Measurements from ENCODE around the gene ATRNL1. TPM values are rescaled to one million over a fixed set of nuclear protein-coding genes. Genes with fewer than 3 reads are reported as not detected.

ATRNL1 gene
- total RNA-seq, 1 experiment from 2014 or later = not detected

GRCh38 chr10:115982526-115982925, 889.4 kb downstream of the ATRNL1 start:
- intact Hi-C loops (cut with micrococcal nuclease; ENCODE audit: unreplicated experiment) = no loop called here
- TF ChIP-seq CTCF (IDR thresholded peaks at IDR 0.05; ENCODE audit: insufficient read depth in 1 of 2, low read depth in 1 of 2, low read length in 1 of 2, severe bottlenecking in 1 of 2, unreplicated experiment in 1 of 2) = no peak
- no TSS peak for BruUV-seq (replicated peaks)
- no peaks in the 10 kb centered on the region for H3K27me3 Mint-ChIP-seq (ENCODE audit: insufficient read depth, unreplicated experiment)
- H3K4me3 Mint-ChIP-seq (ENCODE audit: unreplicated experiment) = no peak overlapping the region
- no peak for DNase-seq
- Histone ChIP-seq H3K27me3 (replicated peaks; ENCODE audit: control insufficient read depth, insufficient read depth, low read length) (no peaks in the 10 kb centered on the region), H3K4me1 (no peaks in the 10 kb centered on the region), H3K4me3 (ENCODE audit: low read depth, low read length) (no peak overlapping the region), H3K36me3 (ENCODE audit: control insufficient read depth, insufficient read depth, low read length) (no peaks in the 10 kb centered on the region), H3K9me3 (no peaks in the 10 kb centered on the region)
- peaks cover 21% of the 10 kb centered on the region for H3K9me3 Mint-ChIP-seq (ENCODE audit: unreplicated experiment)
- H3K4me1 Mint-ChIP-seq (ENCODE audit: low read depth, unreplicated experiment) = no peaks in the 10 kb centered on the region
- H3K36me3 Mint-ChIP-seq (ENCODE audit: insufficient read depth, unreplicated experiment) = no peaks in the 10 kb centered on the region
- ChIA-PET CTCF (no interaction called here), POLR2A (no interaction called here)
- no peak overlapping the region for H3K27ac Mint-ChIP-seq (ENCODE audit: unreplicated experiment)

- no peak for DNase-seq
- Mint-ChIP-seq H3K27ac (ENCODE audit: unreplicated experiment) (no peak overlapping the region), H3K27me3 (ENCODE audit: insufficient read depth, unreplicated experiment) (no peaks in the 10 kb centered on the region), H3K36me3 (ENCODE audit: insufficient read depth, unreplicated experiment) (no peaks in the 10 kb centered on the region), H3K4me3 (ENCODE audit: unreplicated experiment) (no peak overlapping the region), H3K9me3 (ENCODE audit: unreplicated experiment) (peaks cover 31% of the 10 kb centered on the region), H3K4me1 (ENCODE audit: low read depth, unreplicated experiment) (no peaks in the 10 kb centered on the region)
- Histone ChIP-seq H3K4me1 (no peaks in the 10 kb centered on the region), H3K27me3 (replicated peaks; ENCODE audit: control insufficient read depth, insufficient read depth, low read length) (no peaks in the 10 kb centered on the region), H3K9me3 (no peaks in the 10 kb centered on the region), H3K36me3 (ENCODE audit: control insufficient read depth, insufficient read depth, low read length) (no peaks in the 10 kb centered on the region), H3K4me3 (ENCODE audit: low read depth, low read length) (no peak overlapping the region)
- CTCF ChIA-PET = no interaction called here
- no peak for TF ChIP-seq CTCF (IDR thresholded peaks at IDR 0.05; ENCODE audit: insufficient read depth in 1 of 2, low read depth in 1 of 2, low read length in 1 of 2, severe bottlenecking in 1 of 2, unreplicated experiment in 1 of 2)
- BruUV-seq (replicated peaks) = no TSS peak
- intact Hi-C loops (cut with micrococcal nuclease; ENCODE audit: unreplicated experiment) = no loop called here
- POLR2A ChIA-PET = no interaction called here
Measured at GRCh38 chr10:115985786-115986185, 892.6 kb downstream of the ATRNL1 start.

GRCh38 chr10:115988380-115988779, 895.2 kb downstream of the ATRNL1 start:
- H3K36me3 Mint-ChIP-seq (ENCODE audit: insufficient read depth, unreplicated experiment) = no peaks in the 10 kb centered on the region
- intact Hi-C loops (cut with micrococcal nuclease; ENCODE audit: unreplicated experiment) = no loop called here
- H3K9me3 Mint-ChIP-seq (ENCODE audit: unreplicated experiment) = peaks cover 36% of the 10 kb centered on the region
- H3K27ac Mint-ChIP-seq (ENCODE audit: unreplicated experiment) = no peak overlapping the region
- no peak for DNase-seq
- Histone ChIP-seq H3K36me3 (ENCODE audit: control insufficient read depth, insufficient read depth, low read length) (no peaks in the 10 kb centered on the region), H3K27me3 (replicated peaks; ENCODE audit: control insufficient read depth, insufficient read depth, low read length) (no peaks in the 10 kb centered on the region), H3K4me1 (no peaks in the 10 kb centered on the region), H3K9me3 (no peaks in the 10 kb centered on the region), H3K4me3 (ENCODE audit: low read depth, low read length) (no peak overlapping the region)
- no peaks in the 10 kb centered on the region for H3K27me3 Mint-ChIP-seq (ENCODE audit: insufficient read depth, unreplicated experiment)
- ChIA-PET CTCF (no interaction called here), POLR2A (no interaction called here)
- no peak overlapping the region for H3K4me3 Mint-ChIP-seq (ENCODE audit: unreplicated experiment)
- no peaks in the 10 kb centered on the region for H3K4me1 Mint-ChIP-seq (ENCODE audit: low read depth, unreplicated experiment)
- no TSS peak for BruUV-seq (replicated peaks)
- no peak for TF ChIP-seq CTCF (IDR thresholded peaks at IDR 0.05; ENCODE audit: insufficient read depth in 1 of 2, low read depth in 1 of 2, low read length in 1 of 2, severe bottlenecking in 1 of 2, unreplicated experiment in 1 of 2)

All from Caco-2 (cell line).